ENCODE results near the gene PIEZO1. TPM values are rescaled to one million over a fixed set of nuclear protein-coding genes. Genes with fewer than 3 reads are reported as not detected.

Gene PIEZO1
- total RNA-seq, 1 experiment from 2014 or later = 71.1 TPM

DNA sequence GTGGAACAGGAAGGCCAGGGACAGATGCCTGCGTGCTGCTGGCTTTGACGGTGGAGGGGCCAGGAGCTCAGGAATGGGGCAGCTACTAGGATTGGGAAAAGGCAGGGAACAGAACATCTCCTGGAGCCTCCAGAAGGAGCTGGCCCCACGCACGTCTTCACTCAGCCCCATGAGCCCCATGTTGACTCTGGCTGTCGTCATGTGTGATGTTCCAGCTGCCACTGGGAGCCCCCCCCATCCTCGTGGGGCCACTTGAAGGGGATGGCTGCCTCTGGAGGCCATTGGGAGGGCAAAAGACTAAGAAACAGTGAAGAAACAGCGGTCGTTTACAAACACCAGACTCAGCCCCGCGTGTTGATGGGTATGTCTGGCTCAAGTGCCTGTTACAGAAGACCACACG lies 45.2 kb upstream of the PIEZO1 start:
- DNase-seq = no peak
- no peak for TF ChIP-seq CTCF (conservative IDR thresholded peaks at IDR 0.05)
- Histone ChIP-seq H3K9ac (ENCODE audit: extremely low read depth, insufficient read length, low read length) (no peak overlapping the region), H3K79me1 (ENCODE audit: insufficient read depth, low read depth, low read length, poor library complexity, severe bottlenecking) (no peaks in the 10 kb centered on the region), H3K4ac (ENCODE audit: low read depth, low read length) (no peak overlapping the region), H3K18ac (ENCODE audit: insufficient read length, low read depth, low read length) (no peak overlapping the region), H3K23ac (ENCODE audit: insufficient read length, low read depth, low read length) (no peak overlapping the region), H3T11ph (ENCODE audit: low read length) (no peak overlapping the region), H3K23me2 (ENCODE audit: insufficient read length, low read depth, low read length, poor library complexity, severe bottlenecking) (no peaks in the 10 kb centered on the region), H4K5ac (ENCODE audit: insufficient read length, low read depth, low read length) (no peak overlapping the region), H2BK120ac (ENCODE audit: low read depth, low read length, poor library complexity, severe bottlenecking) (no peak overlapping the region), H2BK15ac (ENCODE audit: low read depth, low read length) (no peak overlapping the region), H3K27me3 (ENCODE audit: insufficient read depth, low read length) (no peaks in the 10 kb centered on the region), H3K56ac (ENCODE audit: insufficient read length, low read depth, low read length) (no peak overlapping the region), H4K8ac (replicated peaks; ENCODE audit: insufficient read length, low read depth, low read length) (no peak overlapping the region), H3K4me2 (ENCODE audit: insufficient read depth, insufficient read length, low read length) (no peak overlapping the region), H2BK12ac (ENCODE audit: insufficient read length, low read depth, low read length) (no peak overlapping the region), H4K20me1 (ENCODE audit: control insufficient read depth, insufficient read depth, insufficient read length) (no peaks in the 10 kb centered on the region), H3K4me1 (ENCODE audit: insufficient read depth, low read length) (no peaks in the 10 kb centered on the region), H2BK5ac (ENCODE audit: insufficient read length, low read length) (no peak overlapping the region), H3K27ac (ENCODE audit: insufficient read length, low read depth, low read length) (no peak overlapping the region), H4K91ac (ENCODE audit: insufficient read length, low read depth, low read length) (no peak overlapping the region), H2AK5ac (ENCODE audit: insufficient read length, low read length) (no peak overlapping the region), H3K9me3 (ENCODE audit: control insufficient read depth, low read depth, low read length) (no peaks in the 10 kb centered on the region), H3K79me2 (ENCODE audit: insufficient read depth, low read length) (no peaks in the 10 kb centered on the region), H2BK20ac (ENCODE audit: low read depth, low read length, poor library complexity, severe bottlenecking) (no peak overlapping the region), H3K14ac (ENCODE audit: insufficient read depth, low read length) (no peak overlapping the region), H2AFZ (ENCODE audit: low read length) (no peak overlapping the region)
- Mint-ChIP-seq H3K4me1 (no peaks in the 10 kb centered on the region), H3K9me3 (no peaks in the 10 kb centered on the region), H3K36me3 (ENCODE audit: insufficient read depth in 1 of 3, low read depth in 3 of 3) (peaks cover 0 to 5% (median 2%) of the 10 kb centered on the region in 3 experiments; a peak in 3 of 7 replicates), H3K27me3 (ENCODE audit: low read depth) (no peaks in the 10 kb centered on the region), H3K27ac (no peak overlapping the region), H3K4me3 (no peak overlapping the region; a peak in 1 of 5 replicates)
- WGBS (ENCODE audit: extremely low coverage, insufficient read length, low lambda C conversion rate) = no CpG with 5 or more reads among the region's 11 CpGs
